WERI-Rb-1 (cell line): ENCODE measurements around the gene MYBPC2.

Experiments
- DNase-seq: peaks from one replicate; pipeline ENCODE4 v3.0.0-alpha.2; 2020
- H3K27ac ChIP-seq: fragments of 250-450 bp; sonication (Bioruptor Pico); 2 replicates; pipeline ENCODE4 v1.5.1; 2020; ENCODE audit warnings: mild to moderate bottlenecking, moderate library complexity
- H3K27me3 ChIP-seq: fragments of 250-450 bp; sonication (Bioruptor Pico); 2 replicates; pipeline ENCODE4 v1.5.1; 2021; ENCODE audit warnings: mild to moderate bottlenecking, low read depth, moderate library complexity; ENCODE audit not compliant: insufficient read depth, severe bottlenecking
- H3K36me3 ChIP-seq: fragments of 250-450 bp; sonication (Bioruptor Pico); 2 replicates; pipeline ENCODE4 v1.5.1; 2020; ENCODE audit warnings: mild to moderate bottlenecking, moderate library complexity
- H3K4me3 ChIP-seq: 2 replicates; pipeline ENCODE4 v1.5.1; 2011; ENCODE audit warnings: low read depth, mild to moderate bottlenecking, control low read depth, low read length
- H3K9me3 ChIP-seq: fragments of 250-450 bp; sonication (Bioruptor Pico); 2 replicates; pipeline ENCODE4 v1.5.1; 2021; ENCODE audit warnings: mild to moderate bottlenecking, moderate library complexity; ENCODE audit not compliant: severe bottlenecking
- TF ChIP-seq, protein P1 (sequence below): IDR thresholded peaks from 2 replicates; pipeline ENCODE4 v1.5.1; 2011; ENCODE audit warnings: low read depth, mild to moderate bottlenecking, control low read depth, inconsistent platforms, low read length

Gene MYBPC2

DNA sequence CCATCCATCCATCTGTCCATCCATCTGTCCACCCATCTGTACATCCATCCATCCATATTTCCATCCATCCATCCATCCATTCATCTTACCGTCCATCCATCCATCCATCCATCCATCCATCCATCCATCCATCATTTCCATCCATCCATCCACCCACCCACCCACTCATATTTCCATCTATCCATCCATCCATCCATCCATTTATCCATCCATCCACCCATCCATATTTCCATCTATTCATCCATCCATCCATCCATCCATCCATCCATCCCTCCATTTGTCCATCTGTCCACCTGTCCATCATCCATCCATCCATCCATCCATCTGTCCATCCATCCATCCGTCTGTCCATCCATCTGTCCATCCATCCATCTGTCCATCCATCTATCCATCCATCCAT, 23.3 kb downstream of the MYBPC2 start:
- H3K27me3 ChIP-seq, result no peaks in the 10 kb centered on the region
- no peak for DNase-seq
- no peak overlapping the region for H3K27ac ChIP-seq
- H3K4me3 ChIP-seq, result no peak overlapping the region
- H3K36me3 ChIP-seq, result no peaks in the 10 kb centered on the region
- TF ChIP-seq, protein P1, sequence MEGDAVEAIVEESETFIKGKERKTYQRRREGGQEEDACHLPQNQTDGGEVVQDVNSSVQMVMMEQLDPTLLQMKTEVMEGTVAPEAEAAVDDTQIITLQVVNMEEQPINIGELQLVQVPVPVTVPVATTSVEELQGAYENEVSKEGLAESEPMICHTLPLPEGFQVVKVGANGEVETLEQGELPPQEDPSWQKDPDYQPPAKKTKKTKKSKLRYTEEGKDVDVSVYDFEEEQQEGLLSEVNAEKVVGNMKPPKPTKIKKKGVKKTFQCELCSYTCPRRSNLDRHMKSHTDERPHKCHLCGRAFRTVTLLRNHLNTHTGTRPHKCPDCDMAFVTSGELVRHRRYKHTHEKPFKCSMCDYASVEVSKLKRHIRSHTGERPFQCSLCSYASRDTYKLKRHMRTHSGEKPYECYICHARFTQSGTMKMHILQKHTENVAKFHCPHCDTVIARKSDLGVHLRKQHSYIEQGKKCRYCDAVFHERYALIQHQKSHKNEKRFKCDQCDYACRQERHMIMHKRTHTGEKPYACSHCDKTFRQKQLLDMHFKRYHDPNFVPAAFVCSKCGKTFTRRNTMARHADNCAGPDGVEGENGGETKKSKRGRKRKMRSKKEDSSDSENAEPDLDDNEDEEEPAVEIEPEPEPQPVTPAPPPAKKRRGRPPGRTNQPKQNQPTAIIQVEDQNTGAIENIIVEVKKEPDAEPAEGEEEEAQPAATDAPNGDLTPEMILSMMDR, result no peak
- H3K9me3 ChIP-seq, result no peaks in the 10 kb centered on the region

DNA sequence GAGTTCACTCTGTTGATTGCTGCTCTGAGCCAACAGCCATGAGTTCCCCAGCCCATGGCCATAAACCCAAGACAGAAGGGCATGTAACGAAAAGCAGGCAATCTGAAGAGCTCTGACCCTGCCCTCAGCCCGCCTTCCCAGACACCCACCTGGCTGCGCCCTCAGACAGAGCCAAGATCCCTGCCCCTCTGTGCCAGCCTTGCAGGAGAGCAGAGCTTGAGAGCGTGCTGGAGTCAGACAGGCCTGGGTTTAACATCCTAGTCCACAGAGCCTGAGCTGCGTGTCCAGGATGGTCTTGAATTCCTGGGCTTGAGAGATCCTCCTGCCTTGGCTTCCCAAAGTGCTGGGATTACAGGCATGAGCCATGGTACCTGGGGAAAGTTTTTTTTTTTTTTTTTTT, 24.6 kb downstream of the MYBPC2 start:
- Histone ChIP-seq H3K9me3 (no peaks in the 10 kb centered on the region), H3K36me3 (no peaks in the 10 kb centered on the region), H3K4me3 (no peak overlapping the region), H3K27ac (no peak overlapping the region), H3K27me3 (no peaks in the 10 kb centered on the region)
- no peak for DNase-seq
- TF ChIP-seq, protein P1, result no peak

DNA sequence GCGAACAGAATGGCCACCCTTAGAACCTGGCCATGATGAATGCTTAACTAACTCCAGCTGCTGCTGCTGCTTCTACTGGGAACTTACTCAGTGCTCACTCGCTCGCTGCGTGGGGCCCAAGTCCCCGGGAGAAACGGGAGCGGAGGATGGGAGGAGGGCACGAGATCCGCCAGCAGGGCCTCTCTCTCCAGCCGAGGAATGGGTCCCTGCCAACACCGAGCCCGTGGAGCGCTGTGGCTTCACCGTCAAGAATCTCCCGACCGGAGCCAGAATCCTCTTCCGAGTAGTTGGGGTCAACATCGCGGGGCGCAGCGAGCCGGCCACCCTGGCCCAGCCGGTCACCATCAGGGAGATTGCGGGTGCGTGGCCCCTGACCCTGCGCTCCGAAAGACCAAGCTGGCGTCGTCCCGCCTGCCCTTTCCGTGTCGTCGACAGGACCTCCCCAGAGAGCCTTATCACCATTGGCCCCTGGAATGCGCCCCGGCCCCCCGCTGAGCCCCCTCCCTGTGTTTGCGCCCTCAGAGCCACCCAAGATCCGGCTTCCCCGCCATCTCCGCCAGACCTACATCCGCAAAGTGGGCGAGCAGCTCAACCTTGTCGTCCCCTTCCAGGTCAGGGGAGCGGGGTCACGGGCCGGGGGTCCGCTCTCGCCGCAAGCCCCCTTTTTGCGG, 25.8 kb downstream of the MYBPC2 start:
- TF ChIP-seq, protein P1, result no peak
- H3K9me3 ChIP-seq, result no peaks in the 10 kb centered on the region
- no peak overlapping the region for H3K4me3 ChIP-seq
- H3K27me3 ChIP-seq, result no peaks in the 10 kb centered on the region
- no peaks in the 10 kb centered on the region for H3K36me3 ChIP-seq
- DNase-seq, result no peak
- no peak overlapping the region for H3K27ac ChIP-seq

DNA sequence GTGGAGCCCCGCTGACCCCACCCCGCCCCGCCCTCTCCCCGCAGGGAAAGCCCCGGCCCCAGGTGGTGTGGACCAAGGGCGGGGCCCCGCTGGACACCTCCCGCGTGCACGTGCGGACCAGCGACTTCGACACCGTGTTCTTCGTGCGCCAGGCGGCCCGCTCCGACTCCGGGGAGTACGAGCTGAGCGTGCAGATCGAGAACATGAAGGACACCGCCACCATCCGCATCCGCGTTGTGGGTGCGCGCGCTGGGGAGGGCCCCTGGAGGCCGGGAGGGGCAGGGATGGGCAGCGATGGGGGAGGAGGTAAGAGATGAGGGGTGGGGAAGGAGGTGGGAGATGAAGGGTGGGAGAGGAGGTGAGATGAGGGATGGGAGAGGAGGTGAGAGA, 26.4 kb downstream of the MYBPC2 start:
- H3K27me3 ChIP-seq, result no peaks in the 10 kb centered on the region
- H3K9me3 ChIP-seq, result no peaks in the 10 kb centered on the region
- no peak overlapping the region for H3K27ac ChIP-seq
- DNase-seq, result no peak
- H3K4me3 ChIP-seq, result no peak overlapping the region
- TF ChIP-seq, protein P1, result no peak
- H3K36me3 ChIP-seq, result no peaks in the 10 kb centered on the region

DNA sequence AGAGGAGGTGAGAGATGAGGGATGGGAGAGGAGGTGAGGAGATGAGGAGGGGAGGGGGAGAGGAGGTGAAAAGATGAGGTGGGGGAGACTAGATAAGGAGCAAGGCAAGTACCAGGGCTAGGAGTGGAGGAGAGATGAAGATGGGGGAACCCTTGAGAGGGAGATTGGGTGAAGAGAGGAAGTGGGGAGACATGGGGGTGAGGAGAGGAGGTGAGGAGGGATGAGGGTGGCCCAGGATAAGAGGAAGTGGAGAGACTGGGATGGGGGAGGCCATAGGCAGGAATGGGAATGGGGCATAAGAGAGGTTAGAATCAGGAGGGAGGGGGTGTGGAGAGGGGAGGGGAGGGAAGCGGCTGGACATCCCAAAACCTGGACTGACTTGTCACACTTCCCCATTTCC, 26.9 kb downstream of the MYBPC2 start:
- TF ChIP-seq, protein P1, result no peak
- no peaks in the 10 kb centered on the region for H3K36me3 ChIP-seq
- H3K9me3 ChIP-seq, result no peaks in the 10 kb centered on the region
- no peak overlapping the region for H3K27ac ChIP-seq
- H3K27me3 ChIP-seq, result no peaks in the 10 kb centered on the region
- no peak for DNase-seq
- H3K4me3 ChIP-seq, result no peak overlapping the region

DNA sequence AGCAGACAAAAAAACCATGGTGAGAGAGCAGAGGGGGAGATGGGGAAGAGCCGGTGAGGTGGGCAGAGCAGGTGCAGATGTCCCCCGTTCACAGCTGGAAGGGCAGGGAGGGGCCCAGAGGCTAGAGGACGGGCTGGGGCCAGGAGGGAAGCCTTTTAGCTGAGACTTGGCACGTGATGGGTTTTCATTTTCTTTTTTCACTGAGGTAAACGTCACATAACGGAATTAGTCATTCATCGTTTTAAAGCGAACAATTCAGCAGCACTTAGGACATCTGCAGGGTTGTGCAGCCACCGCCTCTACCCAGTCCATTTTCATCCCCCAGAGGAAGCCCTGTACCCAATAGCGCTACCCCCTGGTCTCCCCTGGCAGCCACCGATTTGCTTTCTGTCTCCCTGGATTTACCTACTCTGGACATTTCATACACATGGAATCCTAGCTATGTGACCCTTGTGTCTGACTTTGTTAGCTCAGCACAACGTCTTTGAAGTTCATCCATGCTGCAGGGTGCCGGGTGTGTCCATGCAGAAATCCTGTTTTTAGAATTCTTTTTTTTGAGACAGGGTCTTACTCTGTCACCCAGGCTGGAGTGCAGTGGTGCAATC, 27.6 kb downstream of the MYBPC2 start:
- TF ChIP-seq, protein P1, result no peak
- Histone ChIP-seq H3K9me3 (no peaks in the 10 kb centered on the region), H3K27me3 (no peaks in the 10 kb centered on the region), H3K36me3 (no peaks in the 10 kb centered on the region), H3K4me3 (no peak overlapping the region), H3K27ac (no peak overlapping the region)
- DNase-seq, result no peak
